Measurements from ENCODE around the gene ABCA13.
A peak's percentile ranks its signal among the peaks of the same experiment; 100 is the strongest.

The ABCA13 gene

GRCh38 chr7:48250441-48250951, 79.2 kb downstream of the ABCA13 start:
- DNase-seq = no peak

GRCh38 chr7:48251766-48252165, 80.5 kb downstream of the ABCA13 start:
- DNase-seq = no peak

GRCh38 chr7:48252995-48253394, 81.7 kb downstream of the ABCA13 start:
- no peak for DNase-seq

- no peak for DNase-seq
Measured at GRCh38 chr7:48255046-48255445, 83.8 kb downstream of the ABCA13 start.

- DNase-seq = no peak
Measured at GRCh38 chr7:48259463-48260280, 88.4 kb downstream of the ABCA13 start.

- no peak for DNase-seq
Measured at GRCh38 chr7:48261696-48262095, 90.4 kb downstream of the ABCA13 start.

- no peak for DNase-seq
Measured at GRCh38 chr7:48262606-48263310, 91.5 kb downstream of the ABCA13 start.

- no peak for DNase-seq
Measured at GRCh38 chr7:48263311-48263650, 92.0 kb downstream of the ABCA13 start.

- no peak for DNase-seq
Measured at GRCh38 chr7:48269066-48269465, 97.8 kb downstream of the ABCA13 start.

GRCh38 chr7:48274662-48275061, 103.4 kb downstream of the ABCA13 start:
- no peak for DNase-seq

GRCh38 chr7:48279420-48279819, 108.2 kb downstream of the ABCA13 start:
- DNase-seq = no peak

- no peak for DNase-seq
Measured at GRCh38 chr7:48280100-48280499, 108.8 kb downstream of the ABCA13 start.

- DNase-seq = no peak
Measured at GRCh38 chr7:48285373-48285772, 114.1 kb downstream of the ABCA13 start.

- no peak for DNase-seq
Measured at GRCh38 chr7:48286836-48287235, 115.6 kb downstream of the ABCA13 start.

- DNase-seq = no peak
Measured at GRCh38 chr7:48289656-48290055, 118.4 kb downstream of the ABCA13 start.

GRCh38 chr7:48292949-48293348, 121.7 kb downstream of the ABCA13 start:
- no peak for DNase-seq

- no peak for DNase-seq
Measured at GRCh38 chr7:48295296-48295971, 124.2 kb downstream of the ABCA13 start.

- no peak for DNase-seq
Measured at GRCh38 chr7:48296966-48297365, 125.7 kb downstream of the ABCA13 start.

- no peak for DNase-seq
Measured at GRCh38 chr7:48298779-48299178, 127.5 kb downstream of the ABCA13 start.

GRCh38 chr7:48299580-48300169, 128.4 kb downstream of the ABCA13 start:
- DNase-seq = peak; percentile 57

- no peak for DNase-seq
Measured at GRCh38 chr7:48300301-48300700, 129.0 kb downstream of the ABCA13 start.

- no peak for DNase-seq
Measured at GRCh38 chr7:48301201-48301600, 129.9 kb downstream of the ABCA13 start.

- no peak for DNase-seq
Measured at GRCh38 chr7:48304641-48305040, 133.4 kb downstream of the ABCA13 start.
